GM19043 (cell line): ENCODE data around the gene FSTL4.

Source experiments
- ATAC-seq: cut with Tn5 transposase; IDR thresholded peaks from one replicate; pipeline ENCODE4 v1.9.1; 2021; ENCODE audit warnings: low read depth; ENCODE audit not compliant: unreplicated experiment

FSTL4 gene

DNA sequence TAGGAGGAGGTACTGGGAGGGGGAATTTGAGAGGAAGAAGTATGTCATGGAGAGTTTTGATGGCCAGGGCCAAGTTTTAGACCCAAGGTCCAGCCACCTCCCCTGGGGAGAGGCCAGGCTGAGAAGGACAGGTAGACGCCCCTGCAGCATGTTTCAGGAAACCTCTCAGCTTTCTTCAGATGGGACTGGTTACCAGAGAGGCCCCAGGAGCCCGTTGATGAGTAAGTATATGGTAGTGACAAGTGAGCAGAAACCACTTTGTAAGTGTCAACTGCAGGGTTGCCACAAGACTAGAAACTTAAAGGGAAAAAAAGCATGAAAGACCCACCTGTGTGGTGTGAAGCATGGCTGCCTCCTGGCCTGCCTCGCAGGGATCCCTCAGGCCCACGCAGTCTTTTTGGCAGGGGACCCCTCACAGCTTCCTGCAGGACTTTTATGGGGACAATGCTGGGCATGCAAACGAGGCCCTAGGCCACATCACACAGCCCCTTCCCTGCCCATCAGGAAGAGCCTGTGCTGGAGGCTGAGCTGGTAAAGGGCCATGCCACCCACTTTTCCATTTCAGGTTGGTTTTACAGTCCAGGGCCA, 255.9 kb downstream of the FSTL4 start:
- ATAC-seq = no peak

DNA sequence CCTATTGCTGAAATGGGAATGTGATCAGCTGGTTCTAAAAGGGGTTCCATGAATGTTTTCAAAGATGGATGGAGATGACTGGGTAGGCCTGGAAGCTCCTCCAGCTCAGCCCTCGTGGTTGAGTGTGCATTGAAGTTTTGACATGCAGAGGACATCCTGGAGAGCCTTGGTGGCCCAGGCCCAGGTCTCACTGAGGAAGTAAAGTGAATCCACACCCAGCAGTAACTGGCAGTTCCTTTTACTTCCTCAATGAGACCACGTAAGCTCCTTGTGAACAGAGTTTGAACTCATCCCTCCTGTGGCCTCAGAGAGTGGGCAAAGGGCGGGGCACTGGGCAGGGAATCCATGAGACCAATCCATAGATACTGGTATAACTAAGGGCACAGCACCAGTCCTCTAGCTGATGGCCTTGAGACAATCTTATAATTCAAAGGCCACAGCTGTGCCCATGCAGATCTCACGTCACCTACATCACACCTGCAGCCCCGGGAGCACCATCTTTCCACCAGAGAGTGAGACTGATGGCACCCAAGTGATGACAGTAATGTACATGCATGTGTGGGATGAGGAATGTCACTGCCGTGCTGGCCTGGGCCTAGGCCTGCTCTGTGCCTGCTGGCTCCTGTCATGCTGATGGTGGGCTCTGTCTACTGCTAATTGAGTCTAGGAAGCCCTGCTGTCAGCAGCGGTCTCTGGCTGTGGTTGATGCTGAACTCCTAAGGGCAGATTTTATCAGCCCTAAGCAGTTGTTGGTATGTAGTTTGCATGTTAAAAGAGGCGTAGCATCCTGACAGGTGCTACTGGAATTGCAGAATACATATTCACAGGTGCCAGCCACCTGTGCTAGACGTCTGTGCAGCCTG, 257.8 kb downstream of the FSTL4 start:
- no peak for ATAC-seq

GRCh38 chr5:133353741-133354140, 258.6 kb downstream of the FSTL4 start:
- ATAC-seq = no peak

GRCh38 chr5:133348406-133348805, 263.9 kb downstream of the FSTL4 start:
- ATAC-seq = no peak

DNA sequence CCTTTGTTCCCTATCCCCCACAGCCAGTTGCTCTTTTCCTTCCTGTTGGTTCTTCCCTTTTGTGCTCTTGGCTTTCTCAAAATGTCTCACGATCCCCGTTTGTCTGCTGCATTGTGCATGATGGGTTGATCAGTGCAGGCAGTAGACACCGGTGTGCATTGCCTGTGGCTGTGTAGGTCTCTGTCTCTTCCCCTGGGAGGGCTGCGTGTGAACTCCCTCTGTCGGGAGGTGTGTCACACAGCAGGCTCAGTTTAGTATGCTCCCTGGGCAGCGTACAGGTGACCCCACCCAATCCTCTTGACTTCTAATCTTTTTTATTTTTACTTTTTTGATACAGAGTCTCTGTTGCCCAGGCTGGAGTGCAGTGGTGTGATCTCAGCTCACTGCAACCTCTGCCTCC, 265.3 kb downstream of the FSTL4 start:
- no peak for ATAC-seq

GRCh38 chr5:133344266-133344665, 268.1 kb downstream of the FSTL4 start:
- no peak for ATAC-seq

GRCh38 chr5:133343196-133343595, 269.1 kb downstream of the FSTL4 start:
- no peak for ATAC-seq

GRCh38 chr5:133341915-133342710, 270.2 kb downstream of the FSTL4 start:
- no peak for ATAC-seq

DNA sequence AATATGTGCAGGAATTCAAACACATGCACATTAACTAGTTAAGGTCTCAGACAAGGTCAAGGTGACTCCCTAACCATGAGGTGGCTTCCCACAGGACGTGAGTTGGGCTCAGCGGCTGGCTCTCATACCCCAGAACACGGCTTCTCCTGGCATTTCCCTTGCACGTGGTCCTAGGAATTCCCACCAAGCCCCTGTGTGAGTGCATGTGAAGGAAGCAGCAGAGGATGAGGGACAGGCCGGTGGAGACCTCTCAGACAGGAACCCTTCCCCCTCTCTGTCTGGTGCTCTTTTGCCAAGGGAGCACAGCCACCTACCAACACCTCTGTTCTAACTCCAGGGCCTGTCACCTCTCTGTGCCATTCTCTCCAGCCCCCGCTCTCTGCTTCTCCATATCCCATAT, 271.0 kb downstream of the FSTL4 start:
- no peak for ATAC-seq

GRCh38 chr5:133340822-133341221, 271.5 kb downstream of the FSTL4 start:
- ATAC-seq = no peak

DNA sequence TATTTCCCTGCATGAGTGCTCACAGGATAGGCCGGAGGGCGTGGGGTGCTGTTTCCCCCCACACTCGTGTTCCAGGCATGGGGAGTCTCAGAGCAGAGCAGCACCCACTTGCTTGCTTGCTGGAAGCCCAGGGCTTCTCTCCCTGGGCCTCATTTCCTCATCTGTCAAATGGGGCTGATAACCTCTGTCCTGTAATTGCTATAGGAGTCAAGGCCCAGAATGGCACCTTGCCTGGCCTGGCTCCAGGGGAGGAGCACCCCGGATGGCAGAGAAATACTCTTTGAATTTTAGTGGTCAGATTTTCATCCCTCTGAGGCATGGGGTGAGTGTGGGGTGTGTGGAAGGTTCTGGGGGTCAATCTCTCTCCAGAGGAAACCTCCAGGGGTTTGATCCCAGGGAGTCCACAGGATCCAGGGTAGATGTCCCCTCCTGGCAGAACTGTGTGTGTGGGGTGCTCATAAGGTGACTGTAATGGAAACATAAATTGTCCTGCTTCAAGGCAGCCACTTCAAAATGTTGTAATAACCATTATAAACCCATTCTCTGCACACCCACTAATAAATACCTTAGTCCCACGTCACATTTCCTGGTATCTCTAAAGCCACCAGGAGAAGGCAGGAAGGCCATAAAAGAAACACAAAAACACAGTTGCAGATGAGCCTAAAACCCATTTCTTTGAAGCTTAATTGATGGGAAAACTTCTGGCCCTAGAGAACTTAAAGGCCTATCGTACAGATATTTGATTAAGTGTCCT, 272.2 kb downstream of the FSTL4 start:
- no peak for ATAC-seq

- no peak for ATAC-seq
Measured at GRCh38 chr5:133338504-133339355, 273.6 kb downstream of the FSTL4 start.

- ATAC-seq = no peak
Measured at GRCh38 chr5:133337795-133338445, 274.4 kb downstream of the FSTL4 start.

GRCh38 chr5:133336969-133337410, 275.4 kb downstream of the FSTL4 start:
- ATAC-seq = no peak

- no peak for ATAC-seq
Measured at GRCh38 chr5:133336121-133336968, 276.0 kb downstream of the FSTL4 start.

DNA sequence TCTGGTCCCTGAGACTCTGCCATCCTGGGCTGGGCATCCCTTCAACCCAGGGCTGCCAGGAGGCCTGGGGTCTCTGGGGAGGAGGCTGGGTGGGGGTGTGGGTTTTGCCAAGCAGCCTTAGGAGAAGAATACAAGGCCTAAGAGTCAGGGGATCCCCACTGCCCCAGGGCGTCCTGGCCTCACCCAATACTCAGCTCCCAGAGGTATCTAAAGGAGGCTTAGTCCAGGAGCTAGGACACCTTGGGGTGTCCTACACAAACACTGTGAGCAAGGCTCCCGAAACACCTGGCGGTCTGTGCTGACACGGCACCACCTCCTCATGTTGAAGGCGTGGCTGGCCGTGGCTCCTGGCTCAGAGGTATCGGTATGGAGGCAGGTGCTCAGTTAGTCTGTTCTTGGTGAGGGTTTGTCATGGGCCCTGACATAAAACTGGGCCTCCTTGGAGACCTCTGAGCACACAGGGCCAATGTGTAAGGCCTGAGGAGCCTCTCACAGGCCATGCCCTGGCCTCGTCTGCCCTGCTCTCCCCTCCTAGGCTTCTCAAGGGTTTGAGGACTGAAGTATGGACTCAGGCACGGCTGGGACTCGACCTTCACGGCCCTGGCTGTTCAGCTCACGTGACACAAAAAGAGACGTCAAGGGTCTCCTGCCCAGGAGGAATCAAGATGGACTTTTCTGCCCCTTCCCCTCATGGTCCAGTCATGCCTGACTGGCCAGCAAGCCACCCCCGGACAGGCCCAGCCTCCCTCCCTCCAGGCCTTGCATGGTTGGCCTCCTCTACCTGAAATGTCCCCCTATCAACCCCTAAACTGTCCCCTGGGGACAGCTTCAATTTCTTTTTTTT, 277.3 kb downstream of the FSTL4 start:
- ATAC-seq = no peak
